C4-2B (cell line): ENCODE data around the gene ITGB5.

Experiments used
- ZFX ChIP-seq: fragments of 450-650 bp; IDR thresholded peaks from 2 replicates; pipeline ENCODE4 v1.6.1; 2017
- TF ChIP-seq, protein P1 (sequence below): fragments of 450-650 bp; conservative IDR thresholded peaks from 2 replicates; pipeline ENCODE4 v1.5.1; 2017; ENCODE audit warnings: mild to moderate bottlenecking

DNA sequence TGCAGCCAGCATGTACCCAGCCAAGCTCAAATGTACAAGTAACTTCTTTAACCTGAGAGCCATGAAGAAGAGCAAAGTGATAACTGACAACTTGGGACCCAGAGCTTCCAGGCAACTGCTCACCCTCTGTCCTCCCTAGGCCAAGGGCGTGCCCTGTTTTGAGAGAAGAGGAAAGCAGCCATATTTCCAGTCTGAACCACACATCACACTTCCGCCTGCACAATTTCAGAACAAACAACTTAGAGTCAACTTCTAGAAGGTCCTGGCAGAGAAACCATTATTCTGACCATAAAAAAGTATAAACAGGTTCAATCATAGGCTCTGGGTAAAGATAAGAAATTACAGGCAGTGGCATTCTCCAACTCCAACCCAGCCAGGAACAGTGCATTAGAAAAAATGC is 50.1 kb downstream of the ITGB5 start:
- TF ChIP-seq, protein P1, sequence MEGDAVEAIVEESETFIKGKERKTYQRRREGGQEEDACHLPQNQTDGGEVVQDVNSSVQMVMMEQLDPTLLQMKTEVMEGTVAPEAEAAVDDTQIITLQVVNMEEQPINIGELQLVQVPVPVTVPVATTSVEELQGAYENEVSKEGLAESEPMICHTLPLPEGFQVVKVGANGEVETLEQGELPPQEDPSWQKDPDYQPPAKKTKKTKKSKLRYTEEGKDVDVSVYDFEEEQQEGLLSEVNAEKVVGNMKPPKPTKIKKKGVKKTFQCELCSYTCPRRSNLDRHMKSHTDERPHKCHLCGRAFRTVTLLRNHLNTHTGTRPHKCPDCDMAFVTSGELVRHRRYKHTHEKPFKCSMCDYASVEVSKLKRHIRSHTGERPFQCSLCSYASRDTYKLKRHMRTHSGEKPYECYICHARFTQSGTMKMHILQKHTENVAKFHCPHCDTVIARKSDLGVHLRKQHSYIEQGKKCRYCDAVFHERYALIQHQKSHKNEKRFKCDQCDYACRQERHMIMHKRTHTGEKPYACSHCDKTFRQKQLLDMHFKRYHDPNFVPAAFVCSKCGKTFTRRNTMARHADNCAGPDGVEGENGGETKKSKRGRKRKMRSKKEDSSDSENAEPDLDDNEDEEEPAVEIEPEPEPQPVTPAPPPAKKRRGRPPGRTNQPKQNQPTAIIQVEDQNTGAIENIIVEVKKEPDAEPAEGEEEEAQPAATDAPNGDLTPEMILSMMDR: no peak
- TF ChIP-seq ZFX: no peak
